ENCODE data around the gene SIX3. TPM values are rescaled to one million over a fixed set of nuclear protein-coding genes. Genes with fewer than 3 reads are reported as not detected.

SIX3 gene
- total RNA-seq, 1 donor from 2014 or later = not detected

DNA sequence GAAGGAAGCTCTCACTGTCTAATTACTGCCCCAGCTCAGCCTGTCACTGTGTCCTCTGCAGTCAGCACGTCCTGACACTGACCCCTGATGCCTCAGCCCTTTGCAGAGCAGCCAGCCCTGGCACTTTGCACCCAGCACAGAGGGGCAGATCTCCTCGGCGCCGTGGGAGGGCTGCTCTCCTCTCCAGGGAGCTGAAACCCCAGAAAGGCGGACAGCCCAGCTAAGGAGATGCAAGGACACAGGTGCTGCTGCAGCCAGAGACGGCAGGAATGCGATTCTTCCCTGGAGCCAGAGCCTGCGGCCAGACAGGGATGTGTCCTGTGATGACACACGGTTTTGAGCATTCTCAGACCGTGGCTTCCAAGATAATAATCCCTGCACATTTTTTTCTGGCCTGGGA, 34.5 kb upstream of the SIX3 start:
- TF ChIP-seq, protein P1, sequence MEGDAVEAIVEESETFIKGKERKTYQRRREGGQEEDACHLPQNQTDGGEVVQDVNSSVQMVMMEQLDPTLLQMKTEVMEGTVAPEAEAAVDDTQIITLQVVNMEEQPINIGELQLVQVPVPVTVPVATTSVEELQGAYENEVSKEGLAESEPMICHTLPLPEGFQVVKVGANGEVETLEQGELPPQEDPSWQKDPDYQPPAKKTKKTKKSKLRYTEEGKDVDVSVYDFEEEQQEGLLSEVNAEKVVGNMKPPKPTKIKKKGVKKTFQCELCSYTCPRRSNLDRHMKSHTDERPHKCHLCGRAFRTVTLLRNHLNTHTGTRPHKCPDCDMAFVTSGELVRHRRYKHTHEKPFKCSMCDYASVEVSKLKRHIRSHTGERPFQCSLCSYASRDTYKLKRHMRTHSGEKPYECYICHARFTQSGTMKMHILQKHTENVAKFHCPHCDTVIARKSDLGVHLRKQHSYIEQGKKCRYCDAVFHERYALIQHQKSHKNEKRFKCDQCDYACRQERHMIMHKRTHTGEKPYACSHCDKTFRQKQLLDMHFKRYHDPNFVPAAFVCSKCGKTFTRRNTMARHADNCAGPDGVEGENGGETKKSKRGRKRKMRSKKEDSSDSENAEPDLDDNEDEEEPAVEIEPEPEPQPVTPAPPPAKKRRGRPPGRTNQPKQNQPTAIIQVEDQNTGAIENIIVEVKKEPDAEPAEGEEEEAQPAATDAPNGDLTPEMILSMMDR (conservative IDR thresholded peaks at IDR 0.05; ENCODE audit: low read depth, low read length) = no peak
- no peak for DNase-seq (ENCODE audit: low read depth)

DNA sequence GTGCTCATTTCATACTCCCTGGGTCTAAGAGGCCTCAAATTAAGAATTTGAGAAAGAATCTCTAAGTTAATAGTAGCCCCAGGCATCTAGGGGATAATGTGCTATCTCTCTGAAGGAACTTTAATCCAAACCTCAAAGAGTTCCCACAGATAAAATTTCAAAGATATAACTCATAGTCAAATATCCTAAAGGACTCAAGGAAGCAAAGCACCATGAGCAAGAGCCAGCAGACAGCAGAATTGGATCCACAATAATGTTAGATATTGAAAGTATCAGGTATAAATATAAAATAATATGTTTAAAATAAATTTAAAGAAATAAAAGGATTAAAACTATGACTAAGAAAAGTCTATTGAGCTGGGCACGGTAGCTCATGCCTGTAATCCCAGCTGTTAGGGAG, 31.7 kb upstream of the SIX3 start:
- TF ChIP-seq, protein P1 (conservative IDR thresholded peaks at IDR 0.05; ENCODE audit: low read depth, low read length) = no peak
- H3K4me3 ChIP-seq (ENCODE audit: low read depth, low read length) = no peak overlapping the region
- no peak for DNase-seq (ENCODE audit: low read depth)

More for the DNA sequence above, 34.5 kb upstream of the SIX3 start:
- no peak overlapping the region for H3K4me3 ChIP-seq (ENCODE audit: low read depth, low read length)

DNA sequence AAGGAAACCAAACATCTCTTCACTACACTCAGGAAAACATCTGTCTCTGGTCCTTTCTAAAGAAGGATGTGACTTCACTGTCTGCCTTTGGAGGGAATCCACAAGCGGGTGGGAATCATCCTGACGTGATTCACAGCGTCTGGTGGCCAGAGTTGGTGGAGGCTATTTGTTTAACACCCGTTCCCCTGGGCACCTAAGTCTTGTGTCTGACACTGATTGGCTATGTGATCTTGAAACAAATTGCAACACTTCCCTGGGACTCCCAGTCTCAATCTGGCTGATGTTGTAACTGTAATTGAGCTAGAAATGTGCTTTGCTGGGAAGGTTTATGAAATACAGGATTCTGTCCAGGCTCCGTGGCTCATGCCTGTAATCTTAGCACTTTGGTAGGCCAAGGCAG, 28.8 kb upstream of the SIX3 start:
- H3K4me3 ChIP-seq (ENCODE audit: low read depth, low read length) = no peak overlapping the region
- no peak for DNase-seq (ENCODE audit: low read depth)
- TF ChIP-seq, protein P1 (conservative IDR thresholded peaks at IDR 0.05; ENCODE audit: low read depth, low read length) = no peak

DNA sequence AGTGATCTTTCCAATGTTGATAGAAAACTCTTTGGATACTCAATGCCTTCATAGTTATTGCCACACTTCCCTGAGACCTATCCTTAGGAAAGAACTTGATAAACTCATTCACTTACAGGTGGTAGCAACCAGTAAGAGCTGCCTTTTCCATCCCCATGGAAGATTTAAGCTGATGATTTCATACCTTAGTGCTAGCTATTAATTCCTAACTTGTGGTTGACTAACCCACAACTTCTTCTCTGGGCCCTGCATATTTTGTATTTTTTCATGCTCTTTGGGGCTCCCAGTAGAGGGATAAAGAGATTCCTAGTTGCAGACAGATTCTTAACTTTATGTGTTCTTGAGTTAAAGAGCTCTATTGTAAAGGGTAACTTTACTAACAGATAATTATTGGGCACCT, 25.2 kb upstream of the SIX3 start:
- DNase-seq (ENCODE audit: low read depth) = no peak
- TF ChIP-seq, protein P1 (conservative IDR thresholded peaks at IDR 0.05; ENCODE audit: low read depth, low read length) = no peak

DNA sequence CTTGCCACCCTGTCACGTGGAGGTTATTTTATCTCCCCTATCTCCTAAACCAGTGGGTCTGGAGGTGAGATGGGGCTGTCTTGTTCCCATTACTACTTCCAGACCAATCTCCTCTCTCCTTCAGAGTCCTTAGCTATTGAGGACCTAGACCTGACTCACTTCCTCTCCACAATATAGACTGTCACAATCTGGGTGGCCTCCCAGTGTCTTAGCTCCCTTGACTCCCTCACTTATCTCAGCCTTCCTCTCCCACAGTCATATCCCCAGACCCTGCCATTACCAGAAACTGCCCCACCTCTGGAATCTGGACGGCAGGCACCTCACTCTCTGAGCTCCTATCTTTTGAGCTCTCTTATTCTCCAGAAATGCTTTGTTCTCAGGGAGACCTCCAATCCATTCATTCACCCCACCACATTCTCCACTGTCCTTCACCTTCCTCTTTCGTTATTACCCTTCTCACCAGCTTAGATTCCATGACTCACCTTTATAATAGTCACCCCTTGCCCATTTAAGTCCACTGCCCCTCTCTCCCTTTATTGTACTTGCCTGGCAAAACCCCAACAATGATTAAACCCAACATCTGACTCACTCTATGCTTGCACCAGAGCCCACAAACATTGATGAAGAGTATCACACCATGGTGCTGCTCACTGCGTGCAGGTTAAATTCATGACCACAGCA, 23.3 kb upstream of the SIX3 start:
- no peak overlapping the region for H3K4me3 ChIP-seq (ENCODE audit: low read depth, low read length)
- TF ChIP-seq, protein P1 (conservative IDR thresholded peaks at IDR 0.05; ENCODE audit: low read depth, low read length) = no peak
- DNase-seq (ENCODE audit: low read depth) = peak; percentile 86

More for the DNA sequence above, 25.2 kb upstream of the SIX3 start:
- H3K4me3 ChIP-seq (ENCODE audit: low read depth, low read length) = no peak overlapping the region

DNA sequence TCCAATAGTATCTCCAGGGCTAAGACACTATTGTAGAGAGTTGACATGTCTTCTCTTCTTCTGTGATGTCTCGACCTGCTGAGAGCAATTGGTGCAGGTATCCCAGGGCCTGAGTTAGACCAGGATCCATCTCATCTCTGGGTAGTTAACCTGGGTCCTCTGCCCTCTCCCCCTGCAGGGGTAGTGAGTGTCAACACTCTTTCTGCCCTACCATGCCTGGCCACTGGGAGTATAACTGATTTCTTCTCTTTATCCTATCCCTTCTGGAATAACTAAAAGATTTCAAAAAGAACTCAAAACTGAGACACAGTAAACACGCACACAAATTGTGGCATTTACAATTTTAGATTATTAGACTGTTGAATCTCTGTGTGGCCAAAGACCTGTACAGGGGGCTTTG, 20.8 kb upstream of the SIX3 start:
- no peak overlapping the region for H3K4me3 ChIP-seq (ENCODE audit: low read depth, low read length)
- DNase-seq (ENCODE audit: low read depth) = no peak
- TF ChIP-seq, protein P1 (conservative IDR thresholded peaks at IDR 0.05; ENCODE audit: low read depth, low read length) = no peak

DNA sequence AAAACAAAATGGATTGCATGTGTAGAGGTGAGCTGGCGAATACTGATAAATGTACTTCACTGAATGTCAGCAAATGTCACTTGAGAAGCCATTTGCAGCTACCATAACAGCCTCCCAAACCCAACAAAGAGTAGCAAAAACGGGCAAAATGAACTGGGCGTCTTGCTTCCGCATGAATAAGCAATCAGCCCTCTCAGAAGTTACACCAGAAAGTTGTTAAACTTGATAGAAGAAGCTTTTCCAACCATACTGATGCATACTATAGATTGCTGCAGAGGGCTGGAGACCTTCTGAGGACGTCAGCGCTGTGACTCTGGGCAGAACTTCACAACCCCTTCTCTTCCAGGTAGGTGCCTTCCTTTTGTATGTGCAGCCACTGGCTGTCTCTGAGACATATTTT, 18.7 kb upstream of the SIX3 start:
- H3K4me3 ChIP-seq (ENCODE audit: low read depth, low read length) = no peak overlapping the region
- no peak for DNase-seq (ENCODE audit: low read depth)
- TF ChIP-seq, protein P1 (conservative IDR thresholded peaks at IDR 0.05; ENCODE audit: low read depth, low read length) = no peak

All from epithelial cell of proximal tubule (primary cell).